ENCODE measurements around the gene PDE6A. TPM values are rescaled to one million over a fixed set of nuclear protein-coding genes. Genes with fewer than 3 reads are reported as not detected.

Gene PDE6A
- total and polyA plus RNA-seq, 2 of the 8 experiments (the other 6 are each of a cell fraction or from before 2014, with no cell fraction given) = not detected

DNA sequence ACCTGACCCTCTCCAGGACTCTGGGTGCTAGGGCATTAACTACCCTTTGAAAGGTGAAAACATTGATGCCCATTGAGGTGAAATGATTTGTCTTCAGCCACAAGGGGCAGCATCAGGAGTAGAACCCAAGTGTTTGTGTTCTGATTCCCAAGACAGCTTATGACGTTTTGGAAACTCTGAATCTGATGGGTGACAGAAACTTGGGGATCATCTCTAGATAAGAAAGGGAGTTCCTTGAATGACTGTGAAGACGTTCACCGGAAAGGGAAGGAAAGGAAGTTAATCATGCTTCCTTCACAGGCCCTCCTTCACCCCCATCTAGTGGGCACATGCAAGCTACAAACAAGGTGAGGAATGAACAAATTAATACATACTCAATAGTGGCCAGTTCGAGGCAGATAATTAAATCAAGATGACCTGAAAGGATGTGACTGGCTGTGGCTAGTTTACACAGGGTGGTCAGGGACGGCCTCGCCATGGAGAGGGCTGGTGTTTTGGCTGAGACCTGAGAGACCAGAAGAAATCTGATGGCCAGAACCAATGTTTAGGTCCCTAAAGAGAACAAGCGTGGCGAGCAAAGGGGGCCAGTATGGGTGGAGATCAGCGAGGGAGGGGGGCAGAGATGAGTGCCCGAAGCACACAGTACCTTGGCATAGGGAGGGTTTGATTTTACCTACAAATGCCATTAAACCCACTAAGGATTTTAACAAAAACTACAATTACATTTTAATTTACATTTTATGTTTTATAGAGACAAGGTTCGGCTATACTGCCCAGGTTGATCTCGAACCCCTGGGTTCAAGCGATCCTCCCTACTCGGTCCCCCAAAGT, 15.0 kb upstream of the PDE6A start (continued):
- 0 out of 4 replicates have a peak, but pooled peaks of 1 of the 2 experiments have one; percentile 18 for TF ChIP-seq RAD21 (IDR thresholded peaks at IDR 0.05 in 1 of 2, conservative IDR thresholded peaks at IDR 0.05 in 1 of 2; ENCODE audit: low read depth in 2 of 2, low read length in 2 of 2)
